ENCODE results near the gene RPTOR.

RPTOR gene

DNA sequence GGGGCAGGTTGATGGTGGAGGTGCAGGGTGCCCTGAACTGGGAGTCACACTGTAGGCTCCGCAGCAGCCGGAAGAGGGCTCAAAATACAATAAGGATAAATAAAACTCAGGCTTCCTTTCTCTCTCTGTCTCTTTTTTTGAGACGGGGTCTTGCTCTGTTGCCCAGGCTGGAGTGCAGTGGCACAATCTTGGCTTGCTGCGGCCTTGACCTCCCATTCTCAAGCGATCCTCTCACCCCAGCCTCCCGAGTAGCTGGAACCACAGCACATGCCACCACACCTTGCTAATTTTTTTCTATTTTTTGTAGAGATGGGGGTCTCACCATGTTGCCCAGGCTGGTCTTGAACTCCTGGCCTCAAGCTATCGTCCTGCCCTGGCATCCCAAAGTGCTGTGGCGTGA lies 35.3 kb upstream of the RPTOR start:
- ATAC-seq: no peak
- no peak for TF ChIP-seq TOX (CRISPR knock-in tag; IDR thresholded peaks at IDR 0.05; ENCODE audit: borderline replicate concordance)
- no peak for TF ChIP-seq OSR1 (CRISPR knock-in tag; IDR thresholded peaks at IDR 0.05)
- TF ChIP-seq ZNF565 (CRISPR knock-in tag; conservative IDR thresholded peaks at IDR 0.05; ENCODE audit: low read depth): no peak
- TF ChIP-seq BACH2 (CRISPR knock-in tag; IDR thresholded peaks at IDR 0.05; ENCODE audit: borderline replicate concordance): no peak
- TF ChIP-seq SNAI2 (CRISPR knock-in tag; IDR thresholded peaks at IDR 0.05): no peak
- no peak for TF ChIP-seq ZC3H10 (CRISPR knock-in tag; IDR thresholded peaks at IDR 0.05)
- TF ChIP-seq CSDC2 (CRISPR knock-in tag; IDR thresholded peaks at IDR 0.05): no peak

DNA sequence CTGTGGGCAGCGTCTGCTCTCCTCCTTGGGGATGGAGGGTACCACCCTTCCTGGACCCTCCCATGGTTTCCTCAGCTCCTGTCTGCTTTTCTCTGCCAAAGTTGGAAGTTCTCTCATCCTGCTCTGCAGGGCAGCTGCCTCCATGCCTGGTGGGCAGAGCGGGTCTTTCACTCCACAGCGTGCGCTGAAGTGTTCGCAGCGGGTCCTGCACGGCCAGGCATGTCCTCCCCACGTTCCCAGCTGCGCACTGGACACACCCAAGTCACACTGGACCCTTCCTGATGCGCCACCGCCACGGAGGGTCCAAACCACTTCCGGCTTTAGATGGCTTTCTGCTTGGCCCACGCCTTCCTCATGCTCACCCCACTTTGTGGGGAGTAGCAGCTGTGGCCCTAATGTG lies 34.5 kb upstream of the RPTOR start:
- TF ChIP-seq, protein P1, sequence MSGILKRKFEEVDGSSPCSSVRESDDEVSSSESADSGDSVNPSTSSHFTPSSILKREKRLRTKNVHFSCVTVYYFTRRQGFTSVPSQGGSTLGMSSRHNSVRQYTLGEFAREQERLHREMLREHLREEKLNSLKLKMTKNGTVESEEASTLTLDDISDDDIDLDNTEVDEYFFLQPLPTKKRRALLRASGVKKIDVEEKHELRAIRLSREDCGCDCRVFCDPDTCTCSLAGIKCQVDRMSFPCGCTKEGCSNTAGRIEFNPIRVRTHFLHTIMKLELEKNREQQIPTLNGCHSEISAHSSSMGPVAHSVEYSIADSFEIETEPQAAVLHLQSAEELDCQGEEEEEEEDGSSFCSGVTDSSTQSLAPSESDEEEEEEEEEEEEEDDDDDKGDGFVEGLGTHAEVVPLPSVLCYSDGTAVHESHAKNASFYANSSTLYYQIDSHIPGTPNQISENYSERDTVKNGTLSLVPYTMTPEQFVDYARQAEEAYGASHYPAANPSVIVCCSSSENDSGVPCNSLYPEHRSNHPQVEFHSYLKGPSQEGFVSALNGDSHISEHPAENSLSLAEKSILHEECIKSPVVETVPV (CRISPR knock-in tag; IDR thresholded peaks at IDR 0.05): no peak
- TF ChIP-seq, protein P2, sequence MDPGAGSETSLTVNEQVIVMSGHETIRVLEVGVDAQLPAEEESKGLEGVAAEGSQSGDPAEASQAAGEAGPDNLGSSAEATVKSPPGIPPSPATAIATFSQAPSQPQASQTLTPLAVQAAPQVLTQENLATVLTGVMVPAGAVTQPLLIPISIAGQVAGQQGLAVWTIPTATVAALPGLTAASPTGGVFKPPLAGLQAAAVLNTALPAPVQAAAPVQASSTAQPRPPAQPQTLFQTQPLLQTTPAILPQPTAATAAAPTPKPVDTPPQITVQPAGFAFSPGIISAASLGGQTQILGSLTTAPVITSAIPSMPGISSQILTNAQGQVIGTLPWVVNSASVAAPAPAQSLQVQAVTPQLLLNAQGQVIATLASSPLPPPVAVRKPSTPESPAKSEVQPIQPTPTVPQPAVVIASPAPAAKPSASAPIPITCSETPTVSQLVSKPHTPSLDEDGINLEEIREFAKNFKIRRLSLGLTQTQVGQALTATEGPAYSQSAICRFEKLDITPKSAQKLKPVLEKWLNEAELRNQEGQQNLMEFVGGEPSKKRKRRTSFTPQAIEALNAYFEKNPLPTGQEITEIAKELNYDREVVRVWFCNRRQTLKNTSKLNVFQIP (CRISPR knock-in tag; IDR thresholded peaks at IDR 0.05; ENCODE audit: borderline replicate concordance, low read depth): no peak
- TF ChIP-seq, protein P3, sequence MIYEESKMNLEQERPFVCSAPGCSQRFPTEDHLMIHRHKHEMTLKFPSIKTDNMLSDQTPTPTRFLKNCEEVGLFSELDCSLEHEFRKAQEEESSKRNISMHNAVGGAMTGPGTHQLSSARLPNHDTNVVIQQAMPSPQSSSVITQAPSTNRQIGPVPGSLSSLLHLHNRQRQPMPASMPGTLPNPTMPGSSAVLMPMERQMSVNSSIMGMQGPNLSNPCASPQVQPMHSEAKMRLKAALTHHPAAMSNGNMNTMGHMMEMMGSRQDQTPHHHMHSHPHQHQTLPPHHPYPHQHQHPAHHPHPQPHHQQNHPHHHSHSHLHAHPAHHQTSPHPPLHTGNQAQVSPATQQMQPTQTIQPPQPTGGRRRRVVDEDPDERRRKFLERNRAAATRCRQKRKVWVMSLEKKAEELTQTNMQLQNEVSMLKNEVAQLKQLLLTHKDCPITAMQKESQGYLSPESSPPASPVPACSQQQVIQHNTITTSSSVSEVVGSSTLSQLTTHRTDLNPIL (CRISPR knock-in tag; IDR thresholded peaks at IDR 0.05; ENCODE audit: low read depth): no peak
- TF ChIP-seq OSR1 (CRISPR knock-in tag; IDR thresholded peaks at IDR 0.05): no peak
- no peak for TF ChIP-seq CSDC2 (CRISPR knock-in tag; IDR thresholded peaks at IDR 0.05)
- TF ChIP-seq, protein P4, sequence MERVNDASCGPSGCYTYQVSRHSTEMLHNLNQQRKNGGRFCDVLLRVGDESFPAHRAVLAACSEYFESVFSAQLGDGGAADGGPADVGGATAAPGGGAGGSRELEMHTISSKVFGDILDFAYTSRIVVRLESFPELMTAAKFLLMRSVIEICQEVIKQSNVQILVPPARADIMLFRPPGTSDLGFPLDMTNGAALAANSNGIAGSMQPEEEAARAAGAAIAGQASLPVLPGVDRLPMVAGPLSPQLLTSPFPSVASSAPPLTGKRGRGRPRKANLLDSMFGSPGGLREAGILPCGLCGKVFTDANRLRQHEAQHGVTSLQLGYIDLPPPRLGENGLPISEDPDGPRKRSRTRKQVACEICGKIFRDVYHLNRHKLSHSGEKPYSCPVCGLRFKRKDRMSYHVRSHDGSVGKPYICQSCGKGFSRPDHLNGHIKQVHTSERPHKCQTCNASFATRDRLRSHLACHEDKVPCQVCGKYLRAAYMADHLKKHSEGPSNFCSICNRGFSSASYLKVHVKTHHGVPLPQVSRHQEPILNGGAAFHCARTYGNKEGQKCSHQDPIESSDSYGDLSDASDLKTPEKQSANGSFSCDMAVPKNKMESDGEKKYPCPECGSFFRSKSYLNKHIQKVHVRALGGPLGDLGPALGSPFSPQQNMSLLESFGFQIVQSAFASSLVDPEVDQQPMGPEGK (CRISPR knock-in tag; IDR thresholded peaks at IDR 0.05; ENCODE audit: borderline replicate concordance): no peak
- no peak for TF ChIP-seq GLIS3 (CRISPR knock-in tag; IDR thresholded peaks at IDR 0.05)
- TF ChIP-seq ARNTL (CRISPR knock-in tag; IDR thresholded peaks at IDR 0.05; ENCODE audit: borderline replicate concordance, low read depth): no peak
- TF ChIP-seq PPARA (CRISPR knock-in tag; IDR thresholded peaks at IDR 0.05; ENCODE audit: borderline replicate concordance): no peak
- no peak for TF ChIP-seq ZNF8 (CRISPR knock-in tag; IDR thresholded peaks at IDR 0.05)
- no peak for TF ChIP-seq TOX (CRISPR knock-in tag; IDR thresholded peaks at IDR 0.05; ENCODE audit: borderline replicate concordance)
- TF ChIP-seq BACH2 (CRISPR knock-in tag; IDR thresholded peaks at IDR 0.05; ENCODE audit: borderline replicate concordance): no peak
- TF ChIP-seq, protein P5, sequence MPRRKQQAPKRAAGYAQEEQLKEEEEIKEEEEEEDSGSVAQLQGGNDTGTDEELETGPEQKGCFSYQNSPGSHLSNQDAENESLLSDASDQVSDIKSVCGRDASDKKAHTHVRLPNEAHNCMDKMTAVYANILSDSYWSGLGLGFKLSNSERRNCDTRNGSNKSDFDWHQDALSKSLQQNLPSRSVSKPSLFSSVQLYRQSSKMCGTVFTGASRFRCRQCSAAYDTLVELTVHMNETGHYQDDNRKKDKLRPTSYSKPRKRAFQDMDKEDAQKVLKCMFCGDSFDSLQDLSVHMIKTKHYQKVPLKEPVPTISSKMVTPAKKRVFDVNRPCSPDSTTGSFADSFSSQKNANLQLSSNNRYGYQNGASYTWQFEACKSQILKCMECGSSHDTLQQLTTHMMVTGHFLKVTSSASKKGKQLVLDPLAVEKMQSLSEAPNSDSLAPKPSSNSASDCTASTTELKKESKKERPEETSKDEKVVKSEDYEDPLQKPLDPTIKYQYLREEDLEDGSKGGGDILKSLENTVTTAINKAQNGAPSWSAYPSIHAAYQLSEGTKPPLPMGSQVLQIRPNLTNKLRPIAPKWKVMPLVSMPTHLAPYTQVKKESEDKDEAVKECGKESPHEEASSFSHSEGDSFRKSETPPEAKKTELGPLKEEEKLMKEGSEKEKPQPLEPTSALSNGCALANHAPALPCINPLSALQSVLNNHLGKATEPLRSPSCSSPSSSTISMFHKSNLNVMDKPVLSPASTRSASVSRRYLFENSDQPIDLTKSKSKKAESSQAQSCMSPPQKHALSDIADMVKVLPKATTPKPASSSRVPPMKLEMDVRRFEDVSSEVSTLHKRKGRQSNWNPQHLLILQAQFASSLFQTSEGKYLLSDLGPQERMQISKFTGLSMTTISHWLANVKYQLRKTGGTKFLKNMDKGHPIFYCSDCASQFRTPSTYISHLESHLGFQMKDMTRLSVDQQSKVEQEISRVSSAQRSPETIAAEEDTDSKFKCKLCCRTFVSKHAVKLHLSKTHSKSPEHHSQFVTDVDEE (CRISPR knock-in tag; IDR thresholded peaks at IDR 0.05): no peak
- TF ChIP-seq RARB (CRISPR knock-in tag; IDR thresholded peaks at IDR 0.05): no peak
- no peak for ATAC-seq

DNA sequence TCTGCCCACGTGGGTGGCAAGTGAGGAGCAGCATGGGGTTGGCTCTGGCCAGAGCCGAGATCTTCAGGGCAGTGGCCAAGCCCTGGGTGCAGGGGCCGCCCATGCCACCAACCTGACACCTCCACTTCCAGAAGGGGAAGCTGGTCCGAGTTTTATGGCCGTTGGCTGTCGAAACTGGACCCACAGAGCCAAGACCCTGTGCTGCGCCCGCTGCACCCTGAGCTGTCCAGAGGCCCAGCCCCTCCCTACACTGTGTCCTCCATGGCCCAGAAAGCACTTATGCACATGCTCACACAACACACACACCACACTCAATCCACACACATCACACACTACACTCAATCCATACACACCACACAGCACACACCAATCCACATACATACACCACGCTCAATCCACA lies 33.9 kb upstream of the RPTOR start:
- no peak for TF ChIP-seq OSR1 (CRISPR knock-in tag; IDR thresholded peaks at IDR 0.05)
- ATAC-seq: no peak

DNA sequence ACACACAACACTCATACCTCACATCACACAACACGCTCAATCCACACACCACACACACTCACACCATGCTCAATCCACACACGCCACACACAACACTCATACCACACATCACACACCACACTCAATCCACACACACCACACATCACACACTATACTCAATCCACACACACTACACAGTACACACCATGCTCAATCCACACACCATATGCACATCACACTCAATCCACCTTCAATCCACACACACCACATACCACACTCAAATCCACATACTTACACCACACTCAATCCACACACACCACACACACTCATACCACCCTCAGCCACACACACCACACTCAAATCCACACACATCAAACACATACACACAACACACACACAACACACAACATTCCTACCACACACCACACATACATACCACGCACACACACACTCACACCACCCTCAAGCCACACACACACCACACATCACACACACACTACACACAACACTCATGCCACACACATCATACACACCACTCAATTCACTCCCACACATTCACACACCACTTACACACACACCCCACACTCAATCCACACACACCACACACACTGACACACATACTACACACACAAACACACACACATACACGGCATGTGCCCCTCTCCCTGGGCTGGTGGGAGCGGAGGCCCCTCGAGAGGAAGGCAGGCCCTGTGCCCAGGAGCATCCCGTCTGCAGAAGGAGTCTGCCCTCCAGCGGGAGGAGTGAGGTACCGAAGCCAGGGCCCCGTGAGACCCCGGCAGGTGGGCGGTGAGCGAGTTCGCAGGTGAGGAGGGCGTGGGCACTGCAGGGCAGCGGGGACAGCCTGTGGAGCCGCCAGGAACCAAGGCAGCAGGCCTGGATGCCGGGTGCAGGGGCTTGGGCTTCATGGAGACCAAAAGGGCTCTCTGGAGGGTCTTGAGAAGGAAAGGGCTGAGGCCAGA lies 33.1 kb upstream of the RPTOR start:
- TF ChIP-seq TOX (CRISPR knock-in tag; IDR thresholded peaks at IDR 0.05; ENCODE audit: borderline replicate concordance) (no peak), SNAI2 (CRISPR knock-in tag; IDR thresholded peaks at IDR 0.05) (no peak), ISL1 (CRISPR knock-in tag; IDR thresholded peaks at IDR 0.05) (no peak)
- TF ChIP-seq, protein P5 (CRISPR knock-in tag; IDR thresholded peaks at IDR 0.05): no peak
- no peak for ATAC-seq

Measured in SK-N-SH treated with all-trans-retinoic acid at 6 μM for 48 hours (cell line).